Measurements from ENCODE around the gene TSTD2.
"Not testable (repeated sequence)": the region's sequence is repeated elsewhere in the genome, so short reads cannot be mapped to it uniquely, and the experiment has no call there.

Gene TSTD2

GRCh38 chr9:97581590-97581989, 51.6 kb downstream of the TSTD2 start:
- DNase-seq: not testable (repeated sequence)

- no peak for DNase-seq
Observed at GRCh38 chr9:97579914-97580313, 53.3 kb downstream of the TSTD2 start.

- no peak for DNase-seq
Observed at GRCh38 chr9:97578846-97579245, 54.3 kb downstream of the TSTD2 start.

GRCh38 chr9:97577051-97577450, 56.1 kb downstream of the TSTD2 start:
- no peak for DNase-seq

GRCh38 chr9:97575673-97576200, 57.4 kb downstream of the TSTD2 start:
- DNase-seq: no peak

- peak; percentile 53 for DNase-seq
Observed at GRCh38 chr9:97574921-97575672, 58.1 kb downstream of the TSTD2 start.

- DNase-seq: not testable (repeated sequence)
Observed at GRCh38 chr9:97574101-97574571, 59.0 kb downstream of the TSTD2 start.

GRCh38 chr9:97573482-97574073, 59.6 kb downstream of the TSTD2 start:
- no peak for DNase-seq

- no peak for DNase-seq
Observed at GRCh38 chr9:97572892-97573365, 60.2 kb downstream of the TSTD2 start.

GRCh38 chr9:97572196-97572891, 60.8 kb downstream of the TSTD2 start:
- DNase-seq: no peak

- no peak for DNase-seq
Observed at GRCh38 chr9:97571664-97572063, 61.5 kb downstream of the TSTD2 start.

- no peak for DNase-seq
Observed at GRCh38 chr9:97570899-97571298, 62.3 kb downstream of the TSTD2 start.

- DNase-seq: no peak
Observed at GRCh38 chr9:97568461-97569275, 64.5 kb downstream of the TSTD2 start.

- DNase-seq: no peak
Observed at GRCh38 chr9:97567894-97568202, 65.3 kb downstream of the TSTD2 start.

GRCh38 chr9:97567182-97567893, 65.8 kb downstream of the TSTD2 start:
- no peak for DNase-seq

GRCh38 chr9:97565262-97565661, 67.9 kb downstream of the TSTD2 start:
- no peak for DNase-seq

- DNase-seq: no peak
Observed at GRCh38 chr9:97564291-97565175, 68.6 kb downstream of the TSTD2 start.

GRCh38 chr9:97563458-97564135, 69.6 kb downstream of the TSTD2 start:
- DNase-seq: no peak

GRCh38 chr9:97562542-97562941, 70.6 kb downstream of the TSTD2 start:
- DNase-seq: no peak

- DNase-seq: no peak
Observed at GRCh38 chr9:97561501-97561900, 71.7 kb downstream of the TSTD2 start.
